K562 (cell line): Measurements from ENCODE around the gene FEM1B. TPM values are rescaled to one million over a fixed set of nuclear protein-coding genes. Genes with fewer than 3 reads are reported as not detected.

Experiments used
- CTCFL ChIP-seq: IDR thresholded peaks from 2 replicates; pipeline ENCODE4 v1.6.1; 2011; ENCODE audit warnings: borderline replicate concordance, low read depth, mild to moderate bottlenecking, moderate library complexity, low read length; ENCODE audit not compliant: insufficient read depth, poor library complexity, severe bottlenecking
- DEAF1 ChIP-seq: fragments of 450-650 bp; formaldehyde crosslinking; IDR thresholded peaks from 2 replicates; pipeline ENCODE4 v1.4.0; 2020; ENCODE audit warnings: mild to moderate bottlenecking, moderate library complexity
- MAX ChIP-seq: sonication (generic); formaldehyde crosslinking; IDR thresholded peaks from 2 replicates; pipeline ENCODE4 v1.9.0; 2022; ENCODE audit warnings: mild to moderate bottlenecking, missing genetic modification reagents
- RCOR1 ChIP-seq, 2 experiments: IDR thresholded peaks; 2 replicates each; pipeline ENCODE4 v1.6.1; 2012; ENCODE audit warnings: low read depth in 2 of 2, low read length in 2 of 2, borderline replicate concordance in 1 of 2, improper control_type of control experiment in 1 of 2
- ZBTB33 ChIP-seq: sonication (generic); formaldehyde crosslinking; IDR thresholded peaks from 2 replicates; pipeline ENCODE4 v1.8.1; 2023; ENCODE audit warnings: mild to moderate bottlenecking, missing genetic modification reagents
- ZFP1 ChIP-seq: fragments of 450-650 bp; formaldehyde crosslinking; IDR thresholded peaks from 2 replicates; pipeline ENCODE4 v1.4.0; 2020; ENCODE audit warnings: mild to moderate bottlenecking, mixed read lengths
- ZKSCAN3 ChIP-seq: fragments of 250-450 bp; sonication (Bioruptor Pico); IDR thresholded peaks from 2 replicates; pipeline ENCODE4 v1.4.0; 2020
- ZNF41 ChIP-seq: fragments of 250-450 bp; sonication (Bioruptor Pico); conservative IDR thresholded peaks from 2 replicates; pipeline ENCODE4 v1.4.0; 2020; ENCODE audit warnings: mild to moderate bottlenecking
- ZNF511 ChIP-seq: sonication (generic); formaldehyde crosslinking; IDR thresholded peaks from 2 replicates; pipeline ENCODE4 v1.8.0; 2022; ENCODE audit warnings: mild to moderate bottlenecking, missing genetic modification reagents
- polyA plus RNA-seq, 8 experiments: library from polyadenylated mRNA; depleted of rRNA in 4 of 8; stranded (reverse) in 5 of 8; unstranded in 3 of 8; fragments of >200 nt; fragmentation: Nextera tagmentation in 2 of 8; fragmentation: Illumina TruSeq in 1 of 8; extraction: Ambion mirVana in 2 of 8; extraction: Trizol in 1 of 8; gene quantifications; 2 replicates each; pipeline versions ENCODE4 v1.2.1 to v1.2.3, GENCODE V29; 2011 to 2014; ENCODE audit warnings: inconsistent platforms in 1 of 8, missing spikeins in 1 of 8
- total RNA-seq, 7 experiments: library from RNA; depleted of rRNA in 6 of 7; stranded (reverse); fragments of >200 nt in 6 of 7; fragmentation: Illumina TruSeq in 2 of 7; extraction: Trizol in 2 of 7; gene quantifications; 2 replicates each; pipeline versions ENCODE4 v1.2.1 to v1.2.3, GENCODE V29; 2011 to 2021; ENCODE audit warnings: low replicate concordance in 1 of 7
- TF ChIP-seq, protein P1 (sequence below): fragments of 450-650 bp; IDR thresholded peaks from 2 replicates; pipeline ENCODE4 v1.6.1; 2018; ENCODE audit not compliant: partially characterized antibody
- TF ChIP-seq, protein P2 (sequence below): fragments of 250-450 bp; sonication (Bioruptor Pico); IDR thresholded peaks from 2 replicates; pipeline ENCODE4 v1.4.0; 2020; ENCODE audit warnings: mild to moderate bottlenecking, moderate library complexity

FEM1B gene
- total and polyA plus RNA-seq, 9 of the 15 experiments (the other 6 are each of a cell fraction or from before 2014, with no cell fraction given): 5.9 to 61.6 (median 20.1) TPM

GRCh38 chr15:68229386-68230156 lies 48.0 kb upstream of the FEM1B start, which contains the start of gene CLN6 (continued):
- TF ChIP-seq, protein P1, sequence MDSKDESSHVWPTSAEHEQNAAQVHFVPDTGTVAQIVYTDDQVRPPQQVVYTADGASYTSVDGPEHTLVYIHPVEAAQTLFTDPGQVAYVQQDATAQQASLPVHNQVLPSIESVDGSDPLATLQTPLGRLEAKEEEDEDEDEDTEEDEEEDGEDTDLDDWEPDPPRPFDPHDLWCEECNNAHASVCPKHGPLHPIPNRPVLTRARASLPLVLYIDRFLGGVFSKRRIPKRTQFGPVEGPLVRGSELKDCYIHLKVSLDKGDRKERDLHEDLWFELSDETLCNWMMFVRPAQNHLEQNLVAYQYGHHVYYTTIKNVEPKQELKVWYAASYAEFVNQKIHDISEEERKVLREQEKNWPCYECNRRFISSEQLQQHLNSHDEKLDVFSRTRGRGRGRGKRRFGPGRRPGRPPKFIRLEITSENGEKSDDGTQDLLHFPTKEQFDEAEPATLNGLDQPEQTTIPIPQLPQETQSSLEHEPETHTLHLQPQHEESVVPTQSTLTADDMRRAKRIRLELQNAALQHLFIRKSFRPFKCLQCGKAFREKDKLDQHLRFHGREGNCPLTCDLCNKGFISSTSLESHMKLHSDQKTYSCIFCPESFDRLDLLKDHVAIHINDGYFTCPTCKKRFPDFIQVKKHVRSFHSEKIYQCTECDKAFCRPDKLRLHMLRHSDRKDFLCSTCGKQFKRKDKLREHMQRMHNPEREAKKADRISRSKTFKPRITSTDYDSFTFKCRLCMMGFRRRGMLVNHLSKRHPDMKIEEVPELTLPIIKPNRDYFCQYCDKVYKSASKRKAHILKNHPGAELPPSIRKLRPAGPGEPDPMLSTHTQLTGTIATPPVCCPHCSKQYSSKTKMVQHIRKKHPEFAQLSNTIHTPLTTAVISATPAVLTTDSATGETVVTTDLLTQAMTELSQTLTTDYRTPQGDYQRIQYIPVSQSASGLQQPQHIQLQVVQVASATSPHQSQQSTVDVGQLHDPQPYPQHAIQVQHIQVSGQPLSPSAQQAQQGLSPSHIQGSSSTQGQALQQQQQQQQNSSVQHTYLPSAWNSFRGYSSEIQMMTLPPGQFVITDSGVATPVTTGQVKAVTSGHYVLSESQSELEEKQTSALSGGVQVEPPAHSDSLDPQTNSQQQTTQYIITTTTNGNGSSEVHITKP: peak; percentile 93
- TF ChIP-seq MAX (CRISPR knock-in tag) (peak; percentile 91), ZNF41 (CRISPR knock-in tag) (no peak), ZFP1 (no peak), ZNF511 (CRISPR knock-in tag) (peak; percentile 92), CTCFL (no peak), RCOR1 (IDR thresholded peaks at IDR 0.05; ENCODE audit: borderline replicate concordance in 1 of 2, low read depth in 2 of 2, low read length in 2 of 2) (peak in 1 of 2 experiments; percentile 16; a peak in 1 of 4 replicates), DEAF1 (CRISPR knock-in tag) (no peak), ZBTB33 (CRISPR knock-in tag) (peak; percentile 65; the same call in 1 of the 2 replicates), ZKSCAN3 (CRISPR knock-in tag) (no peak)
- TF ChIP-seq, protein P2, sequence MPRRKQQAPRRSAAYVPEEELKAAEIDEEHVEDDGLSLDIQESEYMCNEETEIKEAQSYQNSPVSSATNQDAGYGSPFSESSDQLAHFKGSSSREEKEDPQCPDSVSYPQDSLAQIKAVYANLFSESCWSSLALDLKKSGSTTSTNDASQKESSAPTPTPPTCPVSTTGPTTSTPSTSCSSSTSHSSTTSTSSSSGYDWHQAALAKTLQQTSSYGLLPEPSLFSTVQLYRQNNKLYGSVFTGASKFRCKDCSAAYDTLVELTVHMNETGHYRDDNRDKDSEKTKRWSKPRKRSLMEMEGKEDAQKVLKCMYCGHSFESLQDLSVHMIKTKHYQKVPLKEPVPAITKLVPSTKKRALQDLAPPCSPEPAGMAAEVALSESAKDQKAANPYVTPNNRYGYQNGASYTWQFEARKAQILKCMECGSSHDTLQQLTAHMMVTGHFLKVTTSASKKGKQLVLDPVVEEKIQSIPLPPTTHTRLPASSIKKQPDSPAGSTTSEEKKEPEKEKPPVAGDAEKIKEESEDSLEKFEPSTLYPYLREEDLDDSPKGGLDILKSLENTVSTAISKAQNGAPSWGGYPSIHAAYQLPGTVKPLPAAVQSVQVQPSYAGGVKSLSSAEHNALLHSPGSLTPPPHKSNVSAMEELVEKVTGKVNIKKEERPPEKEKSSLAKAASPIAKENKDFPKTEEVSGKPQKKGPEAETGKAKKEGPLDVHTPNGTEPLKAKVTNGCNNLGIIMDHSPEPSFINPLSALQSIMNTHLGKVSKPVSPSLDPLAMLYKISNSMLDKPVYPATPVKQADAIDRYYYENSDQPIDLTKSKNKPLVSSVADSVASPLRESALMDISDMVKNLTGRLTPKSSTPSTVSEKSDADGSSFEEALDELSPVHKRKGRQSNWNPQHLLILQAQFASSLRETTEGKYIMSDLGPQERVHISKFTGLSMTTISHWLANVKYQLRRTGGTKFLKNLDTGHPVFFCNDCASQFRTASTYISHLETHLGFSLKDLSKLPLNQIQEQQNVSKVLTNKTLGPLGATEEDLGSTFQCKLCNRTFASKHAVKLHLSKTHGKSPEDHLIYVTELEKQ: no peak
